BLaER1 treated with 17β-estradiol and CSF1 and Interleukin-3, amounts not matched to agents 10 nM and 100 nM (cell line): ENCODE data around the gene ERF.
A peak's percentile ranks its signal among the peaks of the same experiment; 100 is the strongest.
"Not testable (repeated sequence)": the region's sequence is repeated elsewhere in the genome, so short reads cannot be mapped to it uniquely, and the experiment has no call there.

Experiments used
- H3K27ac ChIP-seq, 11 experiments: shearing (Covaris generic); formaldehyde crosslinking; 2 replicates each; pipeline ENCODE4 v1.8.1; 2022
- H3K27me3 ChIP-seq, 11 experiments: shearing (Covaris generic); formaldehyde crosslinking; 2 replicates each; pipeline ENCODE4 v1.8.1; 2022
- H3K36me3 ChIP-seq, 11 experiments: shearing (Covaris generic); formaldehyde crosslinking; 2 replicates each; pipeline ENCODE4 v1.8.1; 2022
- H3K4me1 ChIP-seq, 10 experiments: shearing (Covaris generic); formaldehyde crosslinking; 2 replicates each; pipeline ENCODE4 v1.8.1; 2022
- H3K4me2 ChIP-seq, 11 experiments: shearing (Covaris generic); formaldehyde crosslinking; 2 replicates each; pipeline ENCODE4 v1.8.1; 2022
- H3K4me3 ChIP-seq, 10 experiments: shearing (Covaris generic); formaldehyde crosslinking; 2 replicates each; pipeline ENCODE4 v1.8.1; 2022
- H3K9ac ChIP-seq, 11 experiments: shearing (Covaris generic); formaldehyde crosslinking; 2 replicates each; pipeline ENCODE4 v1.8.1; 2022
- H3K9me3 ChIP-seq, 11 experiments: shearing (Covaris generic); formaldehyde crosslinking; replicated peaks in 1 of 11; 2 replicates each; pipeline ENCODE4 v1.8.1; 2022
- H4K20me1 ChIP-seq, 11 experiments: shearing (Covaris generic); formaldehyde crosslinking; 2 replicates each; pipeline ENCODE4 v1.8.1; 2022
- Cebpa-rat ChIP-seq, 11 experiments: shearing (Covaris generic); IDR thresholded peaks; 2 replicates each; pipeline ENCODE4 v1.8.1; 2022

The ERF gene

GRCh38 chr19:42270346-42271044, 15.6 kb upstream of the ERF start:
- Histone ChIP-seq H3K4me3 (peak overlapping the region; percentile 61 to 86 (median 72)), H3K4me2 (peak overlapping the region; percentile 92 to 100 (median 99)), H3K27me3 (no peaks in the 10 kb centered on the region), H3K9ac (peak overlapping the region; percentile 82 to 97 (median 90)), H3K27ac (peak overlapping the region; percentile 76 to 99 (median 91)), H4K20me1 (peaks cover 0 to 44% (median 10%) of the 10 kb centered on the region in 11 experiments; a peak in 13 of 22 replicates), H3K4me1 (peaks cover 34 to 61% (median 46%) of the 10 kb centered on the region in 10 experiments), H3K36me3 (peaks cover 33 to 43% (median 39%) of the 10 kb centered on the region in 11 experiments), H3K9me3 (no peaks in the 10 kb centered on the region)
- TF ChIP-seq Cebpa-rat (IDR thresholded peaks at IDR 0.05), result no peak

DNA sequence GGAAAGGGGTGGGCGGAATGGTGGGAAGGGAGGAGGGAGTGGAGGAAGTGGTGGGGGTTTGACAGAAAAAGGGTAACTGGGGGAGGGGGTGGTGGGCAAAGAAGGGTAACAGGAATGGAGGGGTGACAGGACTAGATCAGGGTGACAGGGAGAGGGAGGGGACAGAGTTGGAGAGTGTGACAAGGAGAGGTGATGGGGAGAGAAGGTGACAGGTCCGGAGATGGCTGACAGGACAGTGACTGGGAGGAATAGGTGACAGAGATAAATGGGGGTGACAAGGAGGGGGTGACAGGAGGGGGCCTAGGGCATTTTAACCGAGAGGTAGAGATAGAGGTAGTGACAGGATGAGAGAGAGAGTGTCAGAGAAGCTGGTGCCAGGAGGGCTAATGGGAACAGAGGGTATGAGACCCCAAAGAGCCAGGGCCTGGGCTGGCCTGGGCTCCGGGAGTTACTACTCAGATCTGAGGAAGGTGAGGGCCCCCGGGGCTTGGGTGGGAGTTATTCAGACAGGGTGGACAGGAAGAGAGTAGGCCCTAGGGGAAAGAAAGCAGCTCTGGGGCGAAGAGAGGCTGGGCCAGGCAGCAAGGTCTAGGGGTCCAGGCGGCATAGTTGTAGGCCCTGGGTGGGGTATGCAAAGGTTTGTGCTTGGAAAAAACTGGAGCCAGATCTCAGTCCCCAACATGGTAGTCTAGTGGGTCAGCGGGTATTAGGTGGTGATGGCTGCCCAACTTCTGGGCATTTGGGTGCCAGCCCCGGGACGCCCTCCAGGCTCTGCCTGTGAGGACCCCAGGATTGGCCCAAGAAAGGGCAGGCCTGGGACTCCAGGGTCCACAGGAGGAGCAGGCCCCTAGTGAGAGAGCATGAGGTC, 14.8 kb upstream of the ERF start:
- Histone ChIP-seq H3K4me1 (peaks cover 32 to 53% (median 40%) of the 10 kb centered on the region in 10 experiments), H3K27ac (peak overlapping the region; percentile 76 to 99 (median 91)), H3K27me3 (no peaks in the 10 kb centered on the region), H3K9ac (peak overlapping the region; percentile 82 to 97 (median 90)), H3K4me2 (peak overlapping the region; percentile 92 to 100 (median 99)), H3K9me3 (no peaks in the 10 kb centered on the region), H4K20me1 (peaks cover 0 to 37% (median 9%) of the 10 kb centered on the region in 11 experiments; a peak in 10 of 22 replicates), H3K36me3 (peaks cover 30 to 35% (median 32%) of the 10 kb centered on the region in 11 experiments), H3K4me3 (peak overlapping the region; percentile 61 to 86 (median 72))
- TF ChIP-seq Cebpa-rat (IDR thresholded peaks at IDR 0.05), result no peak

GRCh38 chr19:42268704-42269477, 14.0 kb upstream of the ERF start, which contains the start of gene CIC:
TSS of gene CIC (plus strand) at chr19:42269252. CDS start at chr19:42271784, 2,532 bp downstream.
- H3K9me3 ChIP-seq, result no peaks in the 10 kb centered on the region
- no peaks in the 10 kb centered on the region for H3K27me3 ChIP-seq
- peak within 1 kb of the TSS; percentile 61 to 86 (median 74) for H3K4me3 ChIP-seq
- H3K9ac ChIP-seq, result peak within 1 kb of the TSS; percentile 89 to 99 (median 95)
- H3K27ac ChIP-seq, result peak within 1 kb of the TSS; percentile 91 to 99 (median 97)
- peaks cover 22 to 27% (median 24%) of the 10 kb centered on the region in 11 experiments for H3K36me3 ChIP-seq
- H3K4me2 ChIP-seq, result peak within 1 kb of the TSS; percentile 92 to 100 (median 99)
- H4K20me1 ChIP-seq, result peaks cover 0 to 28% (median 1%) of the 10 kb centered on the region in 11 experiments; a peak in 9 of 22 replicates
- TF ChIP-seq Cebpa-rat (IDR thresholded peaks at IDR 0.05), result no peak
- H3K4me1 ChIP-seq, result peaks cover 25 to 45% (median 37%) of the 10 kb centered on the region in 10 experiments

DNA sequence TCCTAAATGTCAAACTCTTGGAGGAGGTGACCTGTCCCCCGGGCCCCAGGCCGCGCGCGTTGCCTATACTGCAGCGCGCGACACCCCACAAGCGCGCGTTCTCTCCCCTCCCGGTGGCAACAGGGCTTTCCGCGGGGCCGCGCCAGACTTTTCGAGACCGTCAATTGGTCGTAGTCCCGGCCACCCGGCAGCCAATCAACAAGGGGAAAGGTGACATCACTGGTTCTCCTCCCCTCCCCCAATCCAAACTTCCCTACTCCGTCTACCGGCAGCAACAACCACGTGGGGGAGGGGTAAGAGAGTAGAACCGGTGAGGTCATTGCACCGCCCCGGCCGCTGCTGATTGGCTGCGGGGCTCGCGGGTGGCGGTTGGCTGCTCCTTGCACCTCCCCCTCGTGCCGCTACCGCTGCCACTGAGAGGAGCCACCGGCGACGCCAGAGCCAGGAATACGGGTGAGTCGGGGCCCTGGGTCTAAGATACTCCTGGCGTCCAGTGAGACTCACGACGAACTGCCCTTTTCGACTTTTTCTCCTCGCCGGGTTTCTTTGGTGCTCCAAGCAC, 13.3 kb upstream of the ERF start:
- H3K9me3 ChIP-seq, result no peaks in the 10 kb centered on the region
- peak overlapping the region; percentile 89 to 99 (median 95) for H3K9ac ChIP-seq
- peaks cover 0 to 22% (median 0%) of the 10 kb centered on the region in 11 experiments; a peak in 5 of 22 replicates for H4K20me1 ChIP-seq
- no peak for TF ChIP-seq Cebpa-rat (IDR thresholded peaks at IDR 0.05)
- H3K27me3 ChIP-seq, result no peaks in the 10 kb centered on the region
- H3K4me2 ChIP-seq, result peak overlapping the region; percentile 71 to 97 (median 92)
- H3K27ac ChIP-seq, result peak overlapping the region; percentile 91 to 99 (median 97)
- peak overlapping the region; percentile 60 to 74 (median 66) for H3K4me3 ChIP-seq
- H3K4me1 ChIP-seq, result peaks cover 20 to 45% (median 35%) of the 10 kb centered on the region in 10 experiments
- H3K36me3 ChIP-seq, result peaks cover 16 to 20% (median 17%) of the 10 kb centered on the region in 11 experiments

DNA sequence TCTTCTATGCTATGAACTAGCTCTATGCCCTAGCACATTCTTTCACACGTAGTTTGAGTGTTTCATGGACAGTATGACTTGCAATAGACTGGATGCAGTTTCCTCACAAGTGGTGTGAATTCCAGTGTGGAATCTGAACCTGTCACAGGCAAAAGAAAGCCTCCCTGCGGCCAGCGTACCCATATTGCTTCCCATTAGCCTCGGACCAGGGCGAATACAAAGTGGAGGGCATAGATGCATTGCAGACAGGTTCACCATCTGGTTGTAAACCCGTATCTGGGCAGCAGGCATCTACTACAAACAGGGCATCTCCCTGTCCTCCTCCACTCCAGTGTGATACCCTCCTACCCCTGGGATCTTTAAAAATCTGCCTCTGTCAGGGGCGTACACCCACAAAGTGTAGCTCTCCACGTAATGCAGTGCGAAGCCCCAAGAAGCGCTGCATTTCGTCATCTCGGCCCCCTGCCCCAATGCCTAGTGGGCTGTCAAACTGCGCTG, 12.8 kb upstream of the ERF start:
- no peaks in the 10 kb centered on the region for H3K27me3 ChIP-seq
- peak overlapping the region; percentile 91 to 99 (median 97); a peak in 21 of 22 replicates for H3K27ac ChIP-seq
- H3K36me3 ChIP-seq, result peaks cover 10 to 15% (median 12%) of the 10 kb centered on the region in 11 experiments
- peak overlapping the region; percentile 60 to 74 (median 66) for H3K4me3 ChIP-seq
- peak overlapping the region; percentile 89 to 99 (median 95) for H3K9ac ChIP-seq
- TF ChIP-seq Cebpa-rat (IDR thresholded peaks at IDR 0.05), result no peak
- peak overlapping the region; percentile 71 to 97 (median 92) for H3K4me2 ChIP-seq
- H4K20me1 ChIP-seq, result peaks cover 0 to 16% (median 0%) of the 10 kb centered on the region in 11 experiments; a peak in 4 of 22 replicates
- H3K9me3 ChIP-seq, result no peaks in the 10 kb centered on the region
- peaks cover 20 to 45% (median 35%) of the 10 kb centered on the region in 10 experiments for H3K4me1 ChIP-seq

- H3K4me1 ChIP-seq, result peaks cover 20 to 40% (median 35%) of the 10 kb centered on the region in 10 experiments
- H4K20me1 ChIP-seq, result peaks cover 0 to 10% (median 0%) of the 10 kb centered on the region in 11 experiments; a peak in 3 of 22 replicates
- H3K9ac ChIP-seq, result peak overlapping the region in 4 of 11 experiments; percentile 89 to 98 (median 93); a peak in 7 of 22 replicates
- H3K4me2 ChIP-seq, result peak overlapping the region; percentile 71 to 97 (median 92)
- H3K27me3 ChIP-seq, H3K36me3 ChIP-seq, H3K9me3 ChIP-seq: not testable (repeated sequence)
- H3K4me3 ChIP-seq, result peak overlapping the region in 5 of 10 experiments; percentile 60 to 74 (median 71); a peak in 5 of 20 replicates
- TF ChIP-seq Cebpa-rat (IDR thresholded peaks at IDR 0.05), result 0 out of 22 replicates have a peak, but pooled peaks of 3 of the 11 experiments have one; percentile 13 to 23 (median 14)
- peak overlapping the region in 1 of 11 experiments; percentile 96; a peak in 2 of 22 replicates for H3K27ac ChIP-seq
Observed at GRCh38 chr19:42266928-42267603, 12.1 kb upstream of the ERF start.

- not testable (repeated sequence) for H3K4me2 ChIP-seq, H3K9me3 ChIP-seq, H3K4me3 ChIP-seq, H3K9ac ChIP-seq, H3K27me3 ChIP-seq, H4K20me1 ChIP-seq, H3K36me3 ChIP-seq, H3K27ac ChIP-seq
- peaks cover 10 to 31% (median 28%) of the 10 kb centered on the region in 10 experiments for H3K4me1 ChIP-seq
Observed at GRCh38 chr19:42266105-42266504, 11.2 kb upstream of the ERF start.
